ENCODE results near the gene PADI4.
A peak's percentile ranks its signal among the peaks of the same experiment; 100 is the strongest.
"Not testable (repeated sequence)": the region's sequence is repeated elsewhere in the genome, so short reads cannot be mapped to it uniquely, and the experiment has no call there.

PADI4 gene

DNA sequence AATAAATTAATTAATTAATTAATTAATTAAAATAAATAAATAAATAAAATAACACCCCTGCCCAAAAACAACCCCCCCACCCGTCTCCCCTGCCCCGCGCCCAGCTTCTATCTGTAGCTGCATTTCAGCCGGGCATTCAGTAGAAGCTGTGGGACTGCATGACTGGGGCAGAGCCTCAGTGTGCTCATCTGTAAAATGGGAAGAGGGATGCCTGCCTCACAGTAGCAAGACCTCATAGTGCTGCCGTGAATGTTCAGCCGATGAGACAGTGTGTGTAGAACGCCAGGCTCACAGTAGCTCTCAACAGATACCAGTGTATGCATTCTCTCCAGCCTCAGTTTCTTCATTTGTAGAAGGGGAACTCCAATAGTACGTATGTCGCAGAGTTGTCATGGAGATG lies 8.7 kb downstream of the PADI4 start:
- no peak for DNase-seq

DNA sequence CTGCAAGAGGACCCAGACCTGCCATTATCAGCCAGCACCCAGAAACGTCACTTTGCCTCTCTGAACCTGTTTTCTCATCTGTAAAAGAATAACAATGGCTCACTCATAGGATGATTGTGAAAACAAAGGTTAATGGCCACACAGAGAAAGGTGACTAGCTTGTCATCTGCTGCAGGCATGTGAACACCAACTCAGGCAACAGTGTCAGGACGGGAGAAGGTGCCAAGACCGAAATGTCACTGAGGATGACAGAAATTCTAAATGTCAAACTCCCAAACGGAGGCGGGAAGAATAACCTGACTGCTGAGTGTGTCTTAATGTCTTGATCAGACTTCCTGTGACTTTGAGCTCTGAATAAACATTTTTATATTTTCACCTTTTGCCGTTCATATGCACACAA lies 10.3 kb downstream of the PADI4 start:
- no peak for DNase-seq

DNA sequence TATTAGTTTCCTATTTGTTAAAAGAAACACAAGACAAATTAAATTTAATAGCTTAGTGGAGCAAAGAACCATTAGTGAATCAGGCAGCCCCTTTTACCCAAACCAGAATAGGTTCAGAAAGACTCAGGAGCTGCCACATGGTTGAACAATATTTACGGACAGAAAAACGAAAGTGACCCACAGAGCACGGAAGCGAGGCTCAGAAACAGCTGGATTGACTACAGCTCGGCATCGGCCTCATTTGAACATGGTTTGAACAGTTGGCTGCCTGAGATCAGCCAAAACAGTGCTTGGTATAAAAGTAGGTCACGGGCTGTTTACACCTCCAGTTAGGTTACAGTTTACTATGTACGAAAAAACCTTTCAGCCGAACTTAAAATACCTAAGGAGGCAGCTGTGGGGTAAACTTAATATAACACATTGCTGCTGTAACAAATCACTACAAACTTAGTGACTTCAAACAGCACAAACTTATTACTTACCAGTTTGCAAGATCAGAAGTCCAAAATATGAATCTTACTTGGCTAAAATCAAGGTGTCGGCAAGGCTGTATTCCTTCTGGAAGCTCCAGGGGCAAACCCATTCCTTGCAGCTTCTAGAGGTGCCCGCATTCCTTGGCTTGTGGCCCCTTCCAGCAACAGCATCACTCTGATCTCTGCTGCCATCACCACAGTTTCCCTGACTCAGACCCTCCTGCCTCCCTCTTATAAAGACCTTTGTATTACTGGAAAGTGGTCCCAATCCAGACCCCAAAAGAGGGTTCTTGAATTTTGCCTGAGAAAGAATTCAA lies 11.8 kb downstream of the PADI4 start:
- no peak for DNase-seq

DNA sequence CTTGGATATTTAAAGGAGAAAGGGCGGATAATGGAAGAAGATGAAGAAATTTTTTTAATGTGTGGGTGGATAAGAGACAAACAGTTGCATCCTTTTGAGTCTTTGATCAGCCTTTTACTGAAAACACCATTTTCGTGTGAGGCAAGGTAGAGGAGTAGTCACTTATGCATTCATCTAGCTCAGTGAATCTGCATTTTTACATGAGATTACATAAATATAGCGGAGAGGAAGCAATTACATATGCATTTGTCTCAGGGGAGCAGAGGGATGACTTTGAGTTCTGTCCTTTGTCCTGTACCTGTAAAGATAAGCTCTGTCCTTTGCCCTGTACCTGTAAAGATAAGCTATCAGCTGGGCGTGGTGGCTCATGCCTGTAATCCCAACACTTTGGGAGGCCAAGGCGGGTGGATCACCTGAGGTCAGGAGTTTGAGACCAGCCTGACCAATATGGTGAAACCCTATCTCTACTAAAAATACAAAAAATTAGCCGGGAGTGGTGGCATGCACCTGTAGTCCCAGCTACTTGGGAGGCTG lies 13.9 kb downstream of the PADI4 start:
- not testable (repeated sequence) for DNase-seq

DNA sequence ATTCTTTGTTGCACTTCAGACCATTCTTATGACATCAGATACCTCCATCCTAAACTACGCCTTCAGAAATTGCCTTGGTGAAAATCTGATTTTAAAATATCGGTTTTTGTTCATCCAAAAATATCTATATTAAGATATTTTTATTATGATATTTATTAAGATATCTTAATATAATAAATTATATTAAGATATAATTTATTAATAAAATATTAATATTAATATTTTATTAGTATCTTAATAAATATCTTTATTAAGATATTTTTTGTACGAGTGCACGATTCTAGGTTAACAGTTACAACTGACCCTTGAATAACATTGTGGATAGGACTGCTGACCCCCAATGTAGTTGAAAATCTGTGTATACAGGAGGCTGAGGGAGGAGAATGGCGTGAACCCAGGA lies 20.9 kb downstream of the PADI4 start:
- DNase-seq = no peak

- DNase-seq = no peak
Measured at GRCh38 chr1:17329610-17330009, 21.6 kb downstream of the PADI4 start.

DNA sequence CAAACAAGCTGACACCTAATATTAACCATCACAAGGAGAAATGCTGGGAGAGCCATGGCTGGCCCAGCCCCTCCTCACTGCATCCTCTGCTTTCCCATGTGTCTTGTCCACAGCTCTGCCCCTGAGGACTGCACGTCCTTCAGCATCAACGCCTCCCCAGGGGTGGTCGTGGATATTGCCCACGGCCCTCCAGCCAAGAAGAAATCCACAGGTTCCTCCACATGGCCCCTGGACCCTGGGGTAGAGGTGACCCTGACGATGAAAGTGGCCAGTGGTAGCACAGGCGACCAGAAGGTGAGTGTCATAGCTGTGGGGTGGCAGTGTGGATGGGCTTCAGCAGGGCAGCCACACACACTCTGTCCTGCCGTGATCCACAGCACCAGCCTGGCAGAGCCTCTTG lies 22.9 kb downstream of the PADI4 start:
- no peak for DNase-seq

DNA sequence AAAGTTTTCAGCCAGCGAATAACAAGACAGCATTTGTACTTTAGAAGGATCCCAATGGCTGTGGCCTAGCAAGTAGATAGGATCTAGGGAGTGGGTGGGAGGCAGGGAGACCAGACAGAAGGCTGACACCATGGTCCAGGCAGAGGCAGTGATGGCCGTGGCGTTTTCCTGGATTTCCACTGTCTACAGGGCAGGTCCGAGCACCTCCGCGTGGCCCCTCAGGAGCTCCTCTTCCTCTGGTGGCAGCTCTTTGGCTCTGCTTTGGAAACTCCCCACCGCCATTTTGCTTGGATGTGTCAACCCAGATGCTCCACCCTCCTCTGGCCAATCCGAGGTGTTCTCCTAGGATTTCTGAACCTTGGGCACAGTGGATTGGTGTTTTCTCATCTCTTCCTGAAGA lies 25.1 kb downstream of the PADI4 start:
- no peak for DNase-seq

DNA sequence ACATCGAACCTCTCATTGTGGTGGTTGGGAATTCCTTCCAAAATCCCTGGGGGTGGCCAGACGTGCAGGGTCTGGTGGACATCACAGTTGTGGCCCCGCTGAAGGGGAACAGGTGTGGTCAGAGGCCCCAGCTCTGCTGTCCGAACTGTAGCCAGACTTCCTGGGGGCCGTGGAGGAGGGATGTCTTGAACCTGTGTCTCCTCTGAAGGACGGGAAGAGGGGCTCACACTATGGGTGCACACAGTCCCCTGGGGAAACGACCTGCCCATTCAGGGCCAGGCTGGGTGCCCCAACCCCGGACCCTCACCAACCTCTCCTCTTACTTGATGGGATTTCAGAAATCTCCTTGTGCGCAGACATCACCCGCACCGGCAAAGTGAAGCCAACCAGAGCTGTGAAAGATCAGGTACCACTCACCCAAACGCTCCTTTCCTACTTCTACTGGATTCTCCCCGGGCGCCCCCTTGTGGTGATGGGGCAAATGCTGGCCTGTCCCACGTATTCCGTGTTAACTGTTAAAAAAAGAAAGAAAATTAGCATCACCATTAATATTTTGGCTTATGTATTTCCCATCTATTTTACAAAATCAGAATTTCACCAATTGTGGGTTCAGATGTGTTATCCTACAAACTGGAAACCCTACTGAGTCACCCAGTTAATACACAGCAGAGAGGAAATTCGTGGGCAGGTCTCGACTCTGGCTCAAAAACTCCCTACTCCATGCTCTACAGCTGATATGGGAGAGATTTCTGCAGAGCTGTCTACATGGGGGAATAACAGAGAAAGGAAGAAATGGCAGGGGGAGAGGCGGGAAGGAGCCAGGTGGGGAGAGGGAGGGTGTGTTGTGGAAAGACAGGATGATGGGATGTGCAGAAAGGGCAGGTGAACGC lies 28.1 kb downstream of the PADI4 start:
- peak in 1 of 2 donors; percentile 4 for DNase-seq

- no peak for DNase-seq
Measured at GRCh38 chr1:17338706-17339493, 30.9 kb downstream of the PADI4 start.

DNA sequence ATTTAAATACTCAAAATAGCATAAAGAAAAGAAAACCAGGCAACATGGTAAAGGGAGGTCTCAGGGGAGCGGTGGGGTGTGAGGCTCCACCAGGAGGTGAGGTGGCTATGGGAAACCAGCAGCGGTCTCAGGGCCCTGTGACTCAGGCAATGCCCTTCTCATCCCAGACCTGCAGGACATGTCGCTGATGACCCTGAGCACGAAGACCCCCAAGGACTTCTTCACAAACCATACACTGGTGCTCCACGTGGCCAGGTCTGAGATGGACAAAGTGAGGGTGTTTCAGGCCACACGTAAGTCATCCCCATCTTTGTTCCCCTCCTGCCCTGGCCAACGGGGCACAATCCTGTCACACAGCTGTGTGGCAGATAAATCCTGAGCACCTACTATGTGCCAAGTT lies 31.5 kb downstream of the PADI4 start:
- DNase-seq = no peak

GRCh38 chr1:17340358-17340757 lies 32.4 kb downstream of the PADI4 start:
- DNase-seq = no peak

DNA sequence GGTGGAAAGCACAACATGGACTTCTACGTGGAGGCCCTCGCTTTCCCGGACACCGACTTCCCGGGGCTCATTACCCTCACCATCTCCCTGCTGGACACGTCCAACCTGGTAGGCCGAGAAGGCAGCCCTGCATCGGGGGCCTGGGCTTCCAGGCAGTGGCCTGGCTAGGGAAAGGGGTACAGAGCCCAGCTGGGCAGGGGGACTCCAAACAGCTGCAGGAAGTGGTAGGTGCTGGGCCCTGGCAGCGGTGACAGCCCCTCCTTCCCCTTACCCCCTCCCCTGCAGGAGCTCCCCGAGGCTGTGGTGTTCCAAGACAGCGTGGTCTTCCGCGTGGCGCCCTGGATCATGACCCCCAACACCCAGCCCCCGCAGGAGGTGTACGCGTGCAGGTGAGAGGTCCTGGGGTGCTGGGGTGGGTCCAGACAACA lies 34.0 kb downstream of the PADI4 start:
- no peak for DNase-seq

DNA sequence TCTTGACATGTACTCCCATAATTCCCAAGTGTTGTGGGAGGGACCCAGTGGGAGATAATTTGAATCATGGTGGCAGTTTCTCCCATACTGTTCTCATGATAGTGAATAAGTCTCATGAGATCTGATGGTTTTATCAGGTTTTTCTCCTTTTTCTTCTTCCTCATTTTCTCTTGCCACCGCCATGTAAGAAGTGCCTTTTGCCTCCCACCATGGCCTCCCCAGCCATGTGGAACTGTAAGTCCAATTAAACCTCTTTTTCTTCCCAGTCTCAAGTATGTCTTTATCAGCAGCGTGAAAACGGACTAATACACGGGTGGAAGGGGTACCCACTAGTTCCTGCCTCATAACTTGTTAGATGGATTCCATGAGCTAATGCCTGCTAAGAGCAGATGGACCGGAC lies 37.5 kb downstream of the PADI4 start:
- DNase-seq = not testable (repeated sequence)

GRCh38 chr1:17346046-17346789 lies 38.2 kb downstream of the PADI4 start:
- DNase-seq = no peak

DNA sequence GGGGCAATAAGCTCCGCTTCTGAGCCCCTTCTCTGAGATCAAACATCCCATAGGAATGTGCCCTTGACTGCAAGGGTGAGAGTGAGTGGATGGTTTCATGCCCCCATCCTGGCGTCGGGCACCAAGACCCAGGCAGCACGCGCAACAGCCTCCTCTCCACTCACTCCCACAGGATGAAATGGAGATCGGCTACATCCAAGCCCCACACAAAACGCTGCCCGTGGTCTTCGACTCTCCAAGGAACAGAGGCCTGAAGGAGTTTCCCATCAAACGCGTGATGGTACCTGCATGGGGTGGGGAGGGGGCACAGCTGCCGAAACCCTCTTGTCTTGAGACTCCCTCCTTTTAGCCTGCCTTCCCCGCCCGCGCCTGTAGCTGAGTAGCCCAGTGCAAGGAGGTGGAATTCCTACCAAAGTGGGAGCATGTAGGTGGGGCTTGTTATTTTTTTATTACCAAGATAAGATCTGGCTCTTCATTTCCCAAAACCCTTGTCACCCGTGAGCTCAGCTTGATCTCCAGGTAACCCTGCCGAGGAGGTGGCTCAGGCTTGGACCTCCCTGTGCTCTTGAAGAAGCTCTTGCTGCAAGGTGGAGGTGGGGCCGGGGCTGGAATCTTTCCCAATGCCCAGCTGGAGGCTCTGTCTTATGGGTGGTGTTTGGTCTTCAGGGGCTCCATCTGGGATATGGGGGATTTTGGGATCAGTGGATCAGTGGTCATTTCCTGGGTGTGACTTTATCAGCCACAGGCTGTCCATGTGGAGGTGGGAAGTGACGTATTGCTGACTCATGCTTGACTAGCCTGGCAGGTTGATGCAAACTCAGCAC lies 40.0 kb downstream of the PADI4 start:
- DNase-seq = no peak

DNA sequence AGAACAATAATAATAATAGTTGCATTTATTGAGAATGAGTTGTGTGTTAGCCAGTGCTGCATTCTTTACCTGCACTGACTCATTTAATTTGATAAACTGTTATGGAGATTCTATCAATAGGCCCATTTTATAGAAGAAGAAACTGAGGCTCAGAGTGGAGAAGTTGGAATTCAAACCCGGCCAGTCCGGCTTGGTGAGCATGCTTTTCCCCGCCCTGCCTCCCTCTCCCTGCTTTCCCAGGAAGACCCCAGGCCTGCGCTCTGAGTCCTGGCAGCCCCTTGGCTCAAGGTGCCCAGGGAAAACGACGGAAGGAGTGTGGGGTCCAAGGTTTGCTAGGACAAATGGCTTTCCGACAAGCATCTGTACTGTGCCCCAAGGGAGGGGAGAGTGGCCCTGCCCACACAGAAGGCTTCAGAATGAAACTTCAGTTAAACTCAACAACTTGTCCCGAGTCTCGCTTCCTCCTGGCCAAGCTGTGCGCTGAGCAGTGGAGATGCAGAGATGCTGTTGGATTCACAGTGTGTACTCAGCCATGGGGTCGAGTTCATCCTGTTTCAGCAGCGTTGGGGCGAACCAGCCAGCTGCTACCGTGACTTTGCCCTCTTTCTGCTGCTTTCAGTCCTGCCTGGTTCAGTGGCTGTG lies 40.7 kb downstream of the PADI4 start:
- DNase-seq = no peak

- DNase-seq = no peak
Measured at GRCh38 chr1:17350083-17350482, 42.1 kb downstream of the PADI4 start.

DNA sequence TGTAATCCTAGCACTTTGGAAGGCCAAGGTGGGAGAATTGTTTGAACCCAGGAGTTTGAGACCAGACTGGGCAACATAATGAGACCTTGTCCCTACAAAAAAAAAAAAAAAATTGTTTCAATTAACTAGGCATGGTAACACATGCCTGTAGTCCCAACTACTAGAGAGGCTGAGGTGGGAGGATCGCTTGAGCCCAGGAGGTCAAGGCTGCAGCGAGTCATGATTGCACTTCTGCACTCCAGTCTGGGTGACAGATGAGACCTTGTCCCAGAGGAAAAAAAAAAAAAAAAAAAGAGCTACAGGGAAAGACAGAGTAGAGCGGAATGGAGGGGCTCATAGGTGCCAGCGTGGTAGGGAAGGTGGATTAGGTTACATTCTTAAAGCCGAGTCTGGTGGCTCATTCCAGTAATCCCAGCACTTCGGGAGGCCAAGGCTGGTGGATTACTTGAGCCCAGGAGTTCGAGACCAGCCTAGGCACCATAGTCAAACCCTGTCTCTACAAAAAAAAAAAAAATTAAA lies 43.0 kb downstream of the PADI4 start:
- DNase-seq = no peak

- DNase-seq = no peak
Measured at GRCh38 chr1:17351598-17352324, 43.8 kb downstream of the PADI4 start.
